Tibial nerve (tissue), 3 donors: ENCODE results near the gene TTPAL.

ENCODE experiments used
- POLR2A ChIP-seq, 2 donors: fragments of 450-650 bp; IDR thresholded peaks; one replicate each; pipeline ENCODE4 v1.6.1; 2017; ENCODE audit warnings: antibody characterized with exemption in 2 of 2, mild to moderate bottlenecking in 2 of 2, moderate library complexity in 2 of 2
- TF ChIP-seq, protein P1 (sequence below), 5 experiments: fragments of 200-600 bp in 3 of 5; fragments of 450-650 bp in 2 of 5; sonication (generic) in 3 of 5; IDR thresholded peaks; one replicate each; pipeline ENCODE4 v1.5.1; 2016 to 2019; ENCODE audit warnings: antibody characterized with exemption in 5 of 5, mild to moderate bottlenecking in 3 of 5, moderate library complexity in 2 of 5

- no peak for TF ChIP-seq POLR2A (IDR thresholded peaks at IDR 0.05)
- TF ChIP-seq, protein P1, sequence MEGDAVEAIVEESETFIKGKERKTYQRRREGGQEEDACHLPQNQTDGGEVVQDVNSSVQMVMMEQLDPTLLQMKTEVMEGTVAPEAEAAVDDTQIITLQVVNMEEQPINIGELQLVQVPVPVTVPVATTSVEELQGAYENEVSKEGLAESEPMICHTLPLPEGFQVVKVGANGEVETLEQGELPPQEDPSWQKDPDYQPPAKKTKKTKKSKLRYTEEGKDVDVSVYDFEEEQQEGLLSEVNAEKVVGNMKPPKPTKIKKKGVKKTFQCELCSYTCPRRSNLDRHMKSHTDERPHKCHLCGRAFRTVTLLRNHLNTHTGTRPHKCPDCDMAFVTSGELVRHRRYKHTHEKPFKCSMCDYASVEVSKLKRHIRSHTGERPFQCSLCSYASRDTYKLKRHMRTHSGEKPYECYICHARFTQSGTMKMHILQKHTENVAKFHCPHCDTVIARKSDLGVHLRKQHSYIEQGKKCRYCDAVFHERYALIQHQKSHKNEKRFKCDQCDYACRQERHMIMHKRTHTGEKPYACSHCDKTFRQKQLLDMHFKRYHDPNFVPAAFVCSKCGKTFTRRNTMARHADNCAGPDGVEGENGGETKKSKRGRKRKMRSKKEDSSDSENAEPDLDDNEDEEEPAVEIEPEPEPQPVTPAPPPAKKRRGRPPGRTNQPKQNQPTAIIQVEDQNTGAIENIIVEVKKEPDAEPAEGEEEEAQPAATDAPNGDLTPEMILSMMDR (IDR thresholded peaks at IDR 0.05): no peak
Measured at GRCh38 chr20:44431502-44432234, 44.0 kb upstream of the TTPAL start.
